ENCODE results near the gene FOXD3.

DNA sequence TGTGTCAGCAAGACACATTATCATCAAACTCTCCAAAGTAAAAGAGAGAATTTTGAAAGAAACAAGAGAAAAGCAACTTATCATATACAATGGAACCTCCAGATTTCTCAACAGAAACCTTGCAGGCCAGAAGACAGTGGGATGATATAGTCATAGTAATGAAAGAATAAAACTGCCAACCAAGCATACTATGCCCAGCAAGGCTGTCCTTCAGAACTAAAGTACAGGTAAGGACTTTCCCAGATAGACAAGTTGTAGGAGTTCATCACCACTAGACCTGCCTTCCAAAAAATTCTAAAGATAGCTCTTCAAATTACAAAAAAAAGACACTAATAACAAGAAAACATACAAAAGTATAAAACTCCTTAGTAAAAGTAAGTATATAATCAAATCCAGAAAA, 33.2 kb upstream of the FOXD3 start:
- TF ChIP-seq, protein P1, sequence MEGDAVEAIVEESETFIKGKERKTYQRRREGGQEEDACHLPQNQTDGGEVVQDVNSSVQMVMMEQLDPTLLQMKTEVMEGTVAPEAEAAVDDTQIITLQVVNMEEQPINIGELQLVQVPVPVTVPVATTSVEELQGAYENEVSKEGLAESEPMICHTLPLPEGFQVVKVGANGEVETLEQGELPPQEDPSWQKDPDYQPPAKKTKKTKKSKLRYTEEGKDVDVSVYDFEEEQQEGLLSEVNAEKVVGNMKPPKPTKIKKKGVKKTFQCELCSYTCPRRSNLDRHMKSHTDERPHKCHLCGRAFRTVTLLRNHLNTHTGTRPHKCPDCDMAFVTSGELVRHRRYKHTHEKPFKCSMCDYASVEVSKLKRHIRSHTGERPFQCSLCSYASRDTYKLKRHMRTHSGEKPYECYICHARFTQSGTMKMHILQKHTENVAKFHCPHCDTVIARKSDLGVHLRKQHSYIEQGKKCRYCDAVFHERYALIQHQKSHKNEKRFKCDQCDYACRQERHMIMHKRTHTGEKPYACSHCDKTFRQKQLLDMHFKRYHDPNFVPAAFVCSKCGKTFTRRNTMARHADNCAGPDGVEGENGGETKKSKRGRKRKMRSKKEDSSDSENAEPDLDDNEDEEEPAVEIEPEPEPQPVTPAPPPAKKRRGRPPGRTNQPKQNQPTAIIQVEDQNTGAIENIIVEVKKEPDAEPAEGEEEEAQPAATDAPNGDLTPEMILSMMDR (conservative IDR thresholded peaks at IDR 0.05; ENCODE audit: low read depth in 2 of 2) = no peak
- TF ChIP-seq, protein P2, sequence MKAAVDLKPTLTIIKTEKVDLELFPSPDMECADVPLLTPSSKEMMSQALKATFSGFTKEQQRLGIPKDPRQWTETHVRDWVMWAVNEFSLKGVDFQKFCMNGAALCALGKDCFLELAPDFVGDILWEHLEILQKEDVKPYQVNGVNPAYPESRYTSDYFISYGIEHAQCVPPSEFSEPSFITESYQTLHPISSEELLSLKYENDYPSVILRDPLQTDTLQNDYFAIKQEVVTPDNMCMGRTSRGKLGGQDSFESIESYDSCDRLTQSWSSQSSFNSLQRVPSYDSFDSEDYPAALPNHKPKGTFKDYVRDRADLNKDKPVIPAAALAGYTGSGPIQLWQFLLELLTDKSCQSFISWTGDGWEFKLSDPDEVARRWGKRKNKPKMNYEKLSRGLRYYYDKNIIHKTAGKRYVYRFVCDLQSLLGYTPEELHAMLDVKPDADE (IDR thresholded peaks at IDR 0.05) = no peak
- TF ChIP-seq POLR2AphosphoS5 (IDR thresholded peaks at IDR 0.05; ENCODE audit: low read depth) (no peak), EZH2 (IDR thresholded peaks at IDR 0.05; ENCODE audit: low read depth, unreplicated experiment) (no peak)
